Lower lobe of right lung (tissue), 2 donors: ENCODE measurements around the gene CCNY. TPM values are rescaled to one million over a fixed set of nuclear protein-coding genes. Genes with fewer than 3 reads are reported as not detected.

ENCODE experiments used
- ATAC-seq, 2 donors: fragments of 200-7000 bp; cut with Tn5 transposase; one replicate each; pipeline ENCODE4 v1.9.1; 2020 to 2022; ENCODE audit warnings: mild to moderate bottlenecking in 2 of 2, moderate library complexity in 2 of 2
- DNase-seq: peaks from one replicate; pipeline ENCODE4 v3.0.0-alpha.2; 2020
- H3K27ac ChIP-seq: fragments of 200-600 bp; one replicate; pipeline ENCODE4 v1.8.0; 2022
- H3K27me3 ChIP-seq: fragments of 200-600 bp; one replicate; pipeline ENCODE4 v1.8.0; 2022; ENCODE audit warnings: low read depth
- H3K36me3 ChIP-seq: fragments of 200-600 bp; one replicate; pipeline ENCODE4 v1.8.0; 2022; ENCODE audit warnings: mild to moderate bottlenecking
- H3K4me1 ChIP-seq: fragments of 200-600 bp; one replicate; pipeline ENCODE4 v1.8.0; 2022
- H3K4me3 ChIP-seq: fragments of 200-600 bp; one replicate; pipeline ENCODE4 v1.8.0; 2022; ENCODE audit warnings: mild to moderate bottlenecking
- H3K9me3 ChIP-seq: fragments of 200-600 bp; one replicate; pipeline ENCODE4 v1.8.0; 2022
- intact Hi-C: fragments of 100-400 bp; cut with DNase I; formaldehyde crosslinking; loops from one replicate; pipeline ENCODE4 v1.11.0; 2022
- total RNA-seq: library from RNA; stranded (reverse); fragmentation: NEBNext Ultra II Directional; extraction: Animal tissue kit (Norgen Biotek cat#: 25700); gene quantifications from one replicate; pipeline ENCODE4 v1.2.1, GENCODE V29; 2021
- TF ChIP-seq, protein P1 (sequence below): fragments of 200-600 bp; IDR thresholded peaks from one replicate; pipeline ENCODE4 v1.8.0; 2022; ENCODE audit warnings: antibody characterized with exemption, mild to moderate bottlenecking
- donor health status: DM: no; HTN: yes; CAD: no; lungs with severe emphysema.

CCNY gene
- total RNA-seq, 1 donor from 2014 or later: 64.5 TPM

DNA sequence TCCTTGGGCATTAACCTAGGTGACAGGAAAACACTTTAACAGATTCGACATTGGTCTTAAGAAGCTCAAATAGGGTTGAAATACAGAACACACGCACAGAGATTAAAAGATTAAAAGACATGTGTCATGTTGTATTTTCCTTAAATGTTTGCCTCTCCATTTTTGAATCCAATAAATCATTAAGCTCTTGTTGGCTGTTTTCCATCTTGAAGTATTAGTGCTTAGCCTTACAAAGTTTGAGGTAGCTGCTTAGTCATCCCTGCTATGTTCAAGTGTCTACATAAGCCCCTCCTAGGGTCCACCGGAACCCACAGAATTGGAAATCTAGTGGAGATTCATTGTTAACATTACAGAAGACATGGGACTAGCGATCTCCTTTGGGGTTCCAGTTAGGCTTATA, 256.1 kb downstream of the CCNY start:
- H3K27ac ChIP-seq: no peak overlapping the region
- H3K27me3 ChIP-seq: no peaks in the 10 kb centered on the region
- no peak overlapping the region for H3K4me3 ChIP-seq
- TF ChIP-seq, protein P1, sequence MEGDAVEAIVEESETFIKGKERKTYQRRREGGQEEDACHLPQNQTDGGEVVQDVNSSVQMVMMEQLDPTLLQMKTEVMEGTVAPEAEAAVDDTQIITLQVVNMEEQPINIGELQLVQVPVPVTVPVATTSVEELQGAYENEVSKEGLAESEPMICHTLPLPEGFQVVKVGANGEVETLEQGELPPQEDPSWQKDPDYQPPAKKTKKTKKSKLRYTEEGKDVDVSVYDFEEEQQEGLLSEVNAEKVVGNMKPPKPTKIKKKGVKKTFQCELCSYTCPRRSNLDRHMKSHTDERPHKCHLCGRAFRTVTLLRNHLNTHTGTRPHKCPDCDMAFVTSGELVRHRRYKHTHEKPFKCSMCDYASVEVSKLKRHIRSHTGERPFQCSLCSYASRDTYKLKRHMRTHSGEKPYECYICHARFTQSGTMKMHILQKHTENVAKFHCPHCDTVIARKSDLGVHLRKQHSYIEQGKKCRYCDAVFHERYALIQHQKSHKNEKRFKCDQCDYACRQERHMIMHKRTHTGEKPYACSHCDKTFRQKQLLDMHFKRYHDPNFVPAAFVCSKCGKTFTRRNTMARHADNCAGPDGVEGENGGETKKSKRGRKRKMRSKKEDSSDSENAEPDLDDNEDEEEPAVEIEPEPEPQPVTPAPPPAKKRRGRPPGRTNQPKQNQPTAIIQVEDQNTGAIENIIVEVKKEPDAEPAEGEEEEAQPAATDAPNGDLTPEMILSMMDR: no peak
- ATAC-seq: no peak
- no peaks in the 10 kb centered on the region for H3K36me3 ChIP-seq
- DNase-seq: no peak
- no peaks in the 10 kb centered on the region for H3K4me1 ChIP-seq
- intact Hi-C loops: no loop called here
- peaks cover 7% of the 10 kb centered on the region for H3K9me3 ChIP-seq

GRCh38 chr10:35594115-35595079, 258.1 kb downstream of the CCNY start:
- DNase-seq (no peak), ATAC-seq (no peak)
- H3K27ac ChIP-seq: no peak overlapping the region
- no peak overlapping the region for H3K4me3 ChIP-seq
- H3K9me3 ChIP-seq: peaks cover 7% of the 10 kb centered on the region
- intact Hi-C loops: no loop called here
- H3K36me3 ChIP-seq: no peaks in the 10 kb centered on the region
- TF ChIP-seq, protein P1: no peak
- no peaks in the 10 kb centered on the region for H3K27me3 ChIP-seq
- no peaks in the 10 kb centered on the region for H3K4me1 ChIP-seq

DNA sequence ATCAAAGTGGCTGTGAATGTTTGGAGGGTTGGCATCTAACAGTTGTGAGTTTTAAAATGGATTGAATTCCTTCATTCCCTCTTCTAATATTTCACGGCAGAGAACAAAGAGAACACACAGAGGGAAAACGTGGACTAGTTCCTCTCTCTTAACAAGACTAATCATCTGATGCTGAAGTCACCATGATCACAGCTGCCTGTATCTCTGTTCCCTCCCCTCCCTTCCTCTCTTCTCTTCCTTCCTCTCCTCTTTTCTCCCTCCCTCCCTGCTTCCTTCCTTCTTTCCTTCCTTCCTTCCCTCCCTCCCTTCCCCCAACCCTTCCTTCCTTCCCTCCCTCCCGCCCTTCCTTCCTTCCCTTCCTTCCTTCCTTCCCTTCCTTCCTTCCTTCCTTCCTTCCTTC, 258.8 kb downstream of the CCNY start:
- no peak overlapping the region for H3K27ac ChIP-seq
- H3K36me3 ChIP-seq: no peaks in the 10 kb centered on the region
- H3K4me3 ChIP-seq: no peak overlapping the region
- ATAC-seq (no peak), DNase-seq (no peak)
- TF ChIP-seq, protein P1: no peak
- intact Hi-C loops: no loop called here
- H3K4me1 ChIP-seq: no peaks in the 10 kb centered on the region
- peaks cover 7% of the 10 kb centered on the region for H3K9me3 ChIP-seq
- no peaks in the 10 kb centered on the region for H3K27me3 ChIP-seq

DNA sequence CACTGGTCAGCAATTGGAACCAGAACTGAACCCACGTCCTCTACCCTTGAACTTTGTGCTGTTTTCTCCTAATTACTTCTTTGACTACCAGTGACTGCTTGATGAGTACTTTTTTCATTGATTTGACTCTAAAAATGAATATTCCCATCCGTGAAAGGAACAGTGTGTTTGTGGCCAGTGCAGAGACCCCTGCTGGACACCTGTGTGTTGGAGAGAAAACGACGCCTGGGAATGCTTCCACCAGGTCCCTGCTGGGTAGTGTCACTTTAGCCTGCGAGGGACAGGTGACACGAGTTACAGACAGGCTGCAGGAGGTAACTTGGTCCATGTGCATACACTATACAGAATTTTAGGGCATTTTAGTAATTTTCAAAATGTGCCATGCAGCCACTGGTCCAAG, 262.1 kb downstream of the CCNY start:
- Histone ChIP-seq H3K4me1 (no peaks in the 10 kb centered on the region), H3K27ac (no peak overlapping the region), H3K27me3 (no peaks in the 10 kb centered on the region), H3K9me3 (peaks cover 3% of the 10 kb centered on the region), H3K4me3 (no peak overlapping the region), H3K36me3 (no peaks in the 10 kb centered on the region)
- intact Hi-C loops: no loop called here
- DNase-seq: no peak
- no peak for ATAC-seq
- TF ChIP-seq, protein P1: no peak

DNA sequence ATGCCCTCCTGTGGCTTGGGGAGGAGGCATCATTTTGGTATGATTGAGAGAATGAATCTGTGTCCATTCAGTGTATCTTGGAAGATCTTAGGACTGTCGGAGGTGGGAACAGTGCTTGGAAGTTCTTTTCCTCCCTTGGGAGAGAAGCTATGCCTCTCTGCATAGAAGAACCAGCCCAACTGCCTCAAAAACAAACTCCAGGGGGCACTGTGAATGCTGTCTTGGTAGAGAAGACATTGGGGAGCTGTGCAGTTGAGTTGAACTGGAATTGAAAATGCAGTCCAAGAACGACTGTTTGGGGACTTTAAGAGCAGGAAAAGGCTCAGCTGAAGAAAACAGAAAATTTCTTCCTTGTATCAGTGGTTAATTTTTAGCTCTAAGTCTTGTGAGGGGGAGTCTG, 263.9 kb downstream of the CCNY start:
- intact Hi-C loops: no loop called here
- TF ChIP-seq, protein P1: no peak
- Histone ChIP-seq H3K9me3 (peaks cover 3% of the 10 kb centered on the region), H3K36me3 (no peaks in the 10 kb centered on the region), H3K4me3 (no peak overlapping the region), H3K27me3 (no peaks in the 10 kb centered on the region), H3K27ac (no peak overlapping the region), H3K4me1 (no peaks in the 10 kb centered on the region)
- DNase-seq: no peak
- ATAC-seq: no peak
